Stimulated activated CD4-positive, alpha-beta T cell treated with anti-CD3 and anti-CD28 coated beads, Interleukin-4, amount 100 ng/mL, for 1 hour (primary cell): Measurements from ENCODE around the gene KCNJ6.

Source experiments
- DNase-seq: peaks from one replicate; pipeline ENCODE4 v3.0.0-alpha.2; 2020

Gene KCNJ6

GRCh38 chr21:37808261-37808660, 108.0 kb downstream of the KCNJ6 start:
- DNase-seq = no peak

GRCh38 chr21:37805266-37805665, 111.0 kb downstream of the KCNJ6 start:
- no peak for DNase-seq

- no peak for DNase-seq
Measured at GRCh38 chr21:37804001-37804400, 112.3 kb downstream of the KCNJ6 start.

- DNase-seq = no peak
Measured at GRCh38 chr21:37803101-37803651, 113.1 kb downstream of the KCNJ6 start.

GRCh38 chr21:37800456-37801061, 115.7 kb downstream of the KCNJ6 start:
- DNase-seq = no peak

- DNase-seq = no peak
Measured at GRCh38 chr21:37800057-37800455, 116.2 kb downstream of the KCNJ6 start.

- no peak for DNase-seq
Measured at GRCh38 chr21:37799211-37800056, 116.8 kb downstream of the KCNJ6 start.

GRCh38 chr21:37797403-37797802, 118.9 kb downstream of the KCNJ6 start:
- no peak for DNase-seq

- no peak for DNase-seq
Measured at GRCh38 chr21:37796011-37796410, 120.2 kb downstream of the KCNJ6 start.

- no peak for DNase-seq
Measured at GRCh38 chr21:37793660-37794059, 122.6 kb downstream of the KCNJ6 start.

- no peak for DNase-seq
Measured at GRCh38 chr21:37792046-37792445, 124.2 kb downstream of the KCNJ6 start.

- DNase-seq = no peak
Measured at GRCh38 chr21:37790905-37791304, 125.4 kb downstream of the KCNJ6 start.

GRCh38 chr21:37788503-37788902, 127.8 kb downstream of the KCNJ6 start:
- DNase-seq = no peak

- no peak for DNase-seq
Measured at GRCh38 chr21:37787456-37787855, 128.8 kb downstream of the KCNJ6 start.

GRCh38 chr21:37784591-37785318, 131.5 kb downstream of the KCNJ6 start:
- DNase-seq = no peak

GRCh38 chr21:37783016-37783415, 133.2 kb downstream of the KCNJ6 start:
- no peak for DNase-seq

GRCh38 chr21:37780991-37781983, 135.0 kb downstream of the KCNJ6 start:
- DNase-seq = no peak

GRCh38 chr21:37771181-37771580, 145.1 kb downstream of the KCNJ6 start:
- no peak for DNase-seq

- DNase-seq = no peak
Measured at GRCh38 chr21:37770461-37770860, 145.8 kb downstream of the KCNJ6 start.

- no peak for DNase-seq
Measured at GRCh38 chr21:37769656-37770055, 146.6 kb downstream of the KCNJ6 start.

- no peak for DNase-seq
Measured at GRCh38 chr21:37767984-37768383, 148.3 kb downstream of the KCNJ6 start.

GRCh38 chr21:37766129-37766528, 150.1 kb downstream of the KCNJ6 start:
- no peak for DNase-seq
